HCT116 (cell line): Measurements from ENCODE around the gene MCUR1. TPM values are rescaled to one million over a fixed set of nuclear protein-coding genes. Genes with fewer than 3 reads are reported as not detected.

Source experiments
- ATAC-seq: fragments of 200-7000 bp; cut with Tn5 transposase; 2 replicates; pipeline ENCODE4 v1.9.1; 2020; ENCODE audit warnings: mild to moderate bottlenecking, moderate library complexity
- BruUV-seq: library from RNA; stranded (reverse); fragments of 400-500 nt; replicated peaks from 2 replicates; lab custom pipeline; 2021; lab: Mats Ljungman, UMichigan
- CTCF ChIA-PET: fragments of 300-600 bp; sonication (Branson Sonifier 250); formaldehyde crosslinking; loops from one replicate; lab custom pipeline; 2021; ENCODE audit warnings: antibody characterized with exemption; lab: Charles Lee
- POLR2A ChIA-PET: fragments of 300-600, 350-600 bp; sonication (Branson Sonifier 250); formaldehyde crosslinking; loops from one replicate; lab custom pipeline; 2021; ENCODE audit warnings: antibody characterized with exemption; lab: Charles Lee
- RAD21 ChIA-PET, 2 experiments: fragments of 300-600 bp; sonication (Branson Sonifier 250); formaldehyde crosslinking; loops; one replicate each; lab custom pipeline; 2023; ENCODE audit warnings: low total read pairs in 2 of 2; ENCODE audit not compliant: uncharacterized antibody in 2 of 2, unreplicated experiment in 2 of 2, low non-redundant PET in 1 of 2; lab: Charles Lee
- DNase-seq: peaks from one replicate; pipeline ENCODE4 v3.0.0-alpha.2; 2010; ENCODE audit warnings: low read depth, low spot score
- H2AFZ ChIP-seq: fragments of 200-600 bp; shearing (Covaris generic), sonication (generic); 2 replicates; pipeline ENCODE4 v1.6.1; 2017; ENCODE audit warnings: low read depth, mixed run types, mixed read lengths, antibody characterized with exemption, low read length; ENCODE audit not compliant: poor library complexity, severe bottlenecking
- H3K27ac ChIP-seq: 2 replicates; pipeline ENCODE4 v1.5.1; 2012; ENCODE audit warnings: low read depth, low read length
- H3K27me3 ChIP-seq: fragments of 200-600 bp; sonication (generic); 2 replicates; pipeline ENCODE4 v1.6.1; 2016; ENCODE audit warnings: mixed run types, low read length, mixed read lengths; ENCODE audit not compliant: insufficient read depth
- H3K36me3 ChIP-seq, 2 experiments: fragments of 200-500 bp in 1 of 2; fragments of 200-600 bp in 1 of 2; sonication (Bioruptor generic) in 1 of 2; sonication (generic) in 1 of 2; 2 replicates each; pipeline versions ENCODE4 v1.5.1 to v1.6.1; 2014 to 2016; ENCODE audit warnings: low read length in 2 of 2, inconsistent platforms in 1 of 2, mixed read lengths in 1 of 2, mixed run types in 1 of 2; ENCODE audit not compliant: insufficient read depth in 2 of 2, control insufficient read depth in 1 of 2
- H3K4me1 ChIP-seq, 2 experiments: fragments of 200-600 bp in 1 of 2; sonication (generic) in 1 of 2; 2 replicates each; pipeline versions ENCODE4 v1.5.1 to v1.6.1; 2012 to 2017; ENCODE audit warnings: low read length in 2 of 2, inconsistent platforms in 1 of 2, mild to moderate bottlenecking in 1 of 2, mixed read lengths in 1 of 2, mixed run types in 1 of 2, moderate library complexity in 1 of 2; ENCODE audit not compliant: insufficient read depth in 2 of 2, control insufficient read depth in 1 of 2
- H3K4me2 ChIP-seq: fragments of 200-600 bp; sonication (generic); 2 replicates; pipeline ENCODE4 v1.6.1; 2017; ENCODE audit warnings: mixed run types, low read length, mixed read lengths
- H3K4me3 ChIP-seq, 2 experiments: fragments of 200-600 bp in 1 of 2; sonication (generic) in 1 of 2; replicated peaks in 1 of 2; 2 replicates each; pipeline ENCODE4 v1.5.1; 2011 to 2016; ENCODE audit warnings: low read length in 2 of 2, control low read depth in 1 of 2, low read depth in 1 of 2, mild to moderate bottlenecking in 1 of 2, mixed read lengths in 1 of 2, mixed run types in 1 of 2
- H3K79me2 ChIP-seq: fragments of 200-600 bp; sonication (generic); 2 replicates; pipeline ENCODE4 v1.6.1; 2017; ENCODE audit warnings: mild to moderate bottlenecking, mixed run types, low read length, moderate library complexity, mixed read lengths; ENCODE audit not compliant: insufficient read depth
- H3K9ac ChIP-seq: fragments of 200-600 bp; sonication (generic); 2 replicates; pipeline ENCODE4 v1.6.1; 2016; ENCODE audit warnings: low read length, mixed read lengths
- H3K9me2 ChIP-seq: fragments of 200-600 bp; sonication (generic), shearing (Covaris generic); 2 replicates; pipeline ENCODE4 v1.6.1; 2017; ENCODE audit warnings: mixed run types, mild to moderate bottlenecking, moderate library complexity; ENCODE audit not compliant: insufficient read depth
- H3K9me3 ChIP-seq, 2 experiments: fragments of 200-500 bp in 1 of 2; fragments of 200-600 bp in 1 of 2; sonication (Bioruptor generic) in 1 of 2; sonication (generic) in 1 of 2; 2 replicates each; pipeline ENCODE4 v1.6.1; 2014 to 2017; ENCODE audit warnings: low read length in 2 of 2, mixed read lengths in 2 of 2, inconsistent platforms in 1 of 2, low read depth in 1 of 2, mild to moderate bottlenecking in 1 of 2, mixed run types in 1 of 2, moderate library complexity in 1 of 2; ENCODE audit not compliant: control insufficient read depth in 1 of 2, insufficient read depth in 1 of 2
- H4K20me1 ChIP-seq: fragments of 200-600 bp; sonication (generic), shearing (Covaris generic); 2 replicates; pipeline ENCODE4 v1.6.1; 2017; ENCODE audit warnings: mixed run types, mild to moderate bottlenecking, moderate library complexity; ENCODE audit not compliant: insufficient read depth
- CTCF ChIP-seq, 3 experiments: fragments of 200-600 bp in 1 of 3; sonication (generic) in 1 of 3; IDR thresholded peaks in 2 of 3; conservative IDR thresholded peaks in 1 of 3; 2 replicates each; pipeline ENCODE4 v1.5.1; 2012 to 2017; ENCODE audit warnings: low read depth in 2 of 3, low read length in 2 of 3, antibody characterized with exemption in 1 of 3, borderline replicate concordance in 1 of 3, control low read depth in 1 of 3, mild to moderate bottlenecking in 1 of 3, mixed read lengths in 1 of 3, mixed run types in 1 of 3, moderate library complexity in 1 of 3; ENCODE audit not compliant: insufficient read depth in 1 of 3
- REST ChIP-seq: IDR thresholded peaks from 2 replicates; pipeline ENCODE4 v1.6.1; 2012; ENCODE audit warnings: low read depth
- SRF ChIP-seq: IDR thresholded peaks from 2 replicates; pipeline ENCODE4 v1.6.1; 2012; ENCODE audit warnings: low read depth
- ZFX ChIP-seq: fragments of 450-650 bp; IDR thresholded peaks from 2 replicates; pipeline ENCODE4 v1.6.1; 2017
- intact Hi-C: fragments of 100-400 bp; cut with micrococcal nuclease; formaldehyde crosslinking; loops from 2 replicates; pipeline ENCODE4 v1.10.0; 2022
- total RNA-seq: library from RNA; stranded (reverse); gene quantifications from one replicate; pipeline ENCODE4 v1.2.1, GENCODE V29; 2021; ENCODE audit not compliant: unreplicated experiment

The MCUR1 gene
- total RNA-seq, 1 experiment from 2014 or later, result 33.2 TPM

- intact Hi-C loops, result no loop called here
- Histone ChIP-seq H3K27ac (no peak overlapping the region), H3K36me3 (no peaks in the 10 kb centered on the region; a peak in 1 of 4 replicates), H3K79me2 (peaks cover 55% of the 10 kb centered on the region), H3K9me3 (no peaks in the 10 kb centered on the region), H3K4me3 (no peak overlapping the region), H3K9ac (no peak overlapping the region), H4K20me1 (no peaks in the 10 kb centered on the region; the same call in 1 of the 2 replicates), H3K4me1 (peaks cover 0 to 14% of the 10 kb centered on the region in 2 experiments; a peak in 3 of 4 replicates), H3K27me3 (no peaks in the 10 kb centered on the region), H2AFZ (no peak overlapping the region), H3K9me2 (no peaks in the 10 kb centered on the region), H3K4me2 (no peak overlapping the region)
- ChIA-PET POLR2A (no interaction called here), CTCF (no interaction called here), RAD21 (no interaction called here)
- no peak for TF ChIP-seq CTCF (IDR thresholded peaks at IDR 0.05 in 2 of 3, conservative IDR thresholded peaks at IDR 0.05 in 1 of 3; ENCODE audit: borderline replicate concordance in 1 of 3, insufficient read depth in 1 of 3, low read depth in 2 of 3, low read length in 2 of 3)
- no peak for TF ChIP-seq SRF
- TF ChIP-seq REST, result no peak
- no peak for TF ChIP-seq ZFX
- DNase-seq, result no peak
- BruUV-seq, result no TSS peak
- ATAC-seq, result no peak
These were observed 2.6 kb downstream of the MCUR1 start for GRCh38 chr6:13811627-13812358.
